GM12878 (cell line): ENCODE data around the gene GSE1. TPM values are rescaled to one million over a fixed set of nuclear protein-coding genes. Genes with fewer than 3 reads are reported as not detected.

Experiments used
- CEBPB ChIP-seq, 2 experiments: fragments of 150-350 bp in 1 of 2; IDR thresholded peaks; 2 replicates each; pipeline ENCODE4 v1.6.1; 2012 to 2014; ENCODE audit warnings: low read depth in 2 of 2, low read length in 2 of 2, borderline replicate concordance in 1 of 2, inconsistent platforms in 1 of 2
- MYB ChIP-seq: fragments of 150-350 bp; IDR thresholded peaks from 2 replicates; pipeline ENCODE4 v1.6.1; 2014; ENCODE audit warnings: mild to moderate bottlenecking, low read depth, low read length, borderline replicate concordance
- NBN ChIP-seq: fragments of 450-650 bp; IDR thresholded peaks from 2 replicates; pipeline ENCODE4 v1.6.1; 2016
- NR2C2 ChIP-seq: IDR thresholded peaks from 2 replicates; pipeline ENCODE4 v1.6.1; 2011; ENCODE audit warnings: borderline replicate concordance, low read depth; ENCODE audit not compliant: control insufficient read depth, insufficient read length
- RELA ChIP-seq: fragments of 450-650 bp; IDR thresholded peaks from 2 replicates; pipeline ENCODE4 v1.8.0; 2014; ENCODE audit warnings: borderline replicate concordance; ENCODE audit not compliant: partially characterized antibody
- polyA plus RNA-seq, 11 experiments: library from polyadenylated mRNA; depleted of rRNA in 4 of 11; unstranded in 6 of 11; stranded (reverse) in 5 of 11; fragments of >200 nt; fragmentation: Nextera tagmentation in 4 of 11; fragmentation: Illumina TruSeq in 1 of 11; extraction: Ambion mirVana in 4 of 11; extraction: Trizol in 1 of 11; gene quantifications; 1 replicate in 1 of 11; 2 replicates in 10 of 11; pipeline versions ENCODE4 v1.2.1 to v1.2.3, GENCODE V29; 2011 to 2016; ENCODE audit warnings: inconsistent platforms in 2 of 11, missing spikeins in 2 of 11, low read depth in 1 of 11
- total RNA-seq, 4 experiments: library from RNA; depleted of rRNA in 3 of 4; stranded (reverse); fragments of >200 nt in 3 of 4; fragmentation: Illumina TruSeq in 1 of 4; extraction: Trizol in 1 of 4; gene quantifications; 2 replicates each; pipeline versions ENCODE4 v1.2.1 to v1.2.3, GENCODE V29; 2013 to 2021
- TF ChIP-seq, protein P1 (sequence below): fragments of 450-650 bp; IDR thresholded peaks from 2 replicates; pipeline ENCODE4 v1.6.1; 2017; ENCODE audit warnings: antibody characterized with exemption, mild to moderate bottlenecking, moderate library complexity
- TF ChIP-seq, protein P2 (sequence below): IDR thresholded peaks from 2 replicates; pipeline ENCODE4 v1.6.1; 2011; ENCODE audit warnings: mild to moderate bottlenecking, low read depth, low read length, moderate library complexity; ENCODE audit not compliant: insufficient replicate concordance
- TF ChIP-seq, protein P3 (sequence below): fragments of 450-650 bp; formaldehyde crosslinking; IDR thresholded peaks from 2 replicates; pipeline ENCODE4 v1.4.0; 2020; ENCODE audit warnings: mild to moderate bottlenecking, moderate library complexity
- TF ChIP-seq, protein P4 (sequence below): fragments of 450-650 bp; formaldehyde crosslinking; IDR thresholded peaks from 2 replicates; pipeline ENCODE4 v1.5.0; 2022; ENCODE audit warnings: mild to moderate bottlenecking, missing genetic modification characterization
- TF ChIP-seq, protein P5 (sequence below): IDR thresholded peaks from 2 replicates; pipeline ENCODE4 v1.6.1; 2012; ENCODE audit warnings: low read depth, low read length, improper control_type of control experiment

The GSE1 gene
- total and polyA plus RNA-seq, 10 of the 15 experiments (the other 5 are each of a cell fraction or from before 2014, with no cell fraction given) = 4.6 to 58.7 (median 18.2) TPM

DNA sequence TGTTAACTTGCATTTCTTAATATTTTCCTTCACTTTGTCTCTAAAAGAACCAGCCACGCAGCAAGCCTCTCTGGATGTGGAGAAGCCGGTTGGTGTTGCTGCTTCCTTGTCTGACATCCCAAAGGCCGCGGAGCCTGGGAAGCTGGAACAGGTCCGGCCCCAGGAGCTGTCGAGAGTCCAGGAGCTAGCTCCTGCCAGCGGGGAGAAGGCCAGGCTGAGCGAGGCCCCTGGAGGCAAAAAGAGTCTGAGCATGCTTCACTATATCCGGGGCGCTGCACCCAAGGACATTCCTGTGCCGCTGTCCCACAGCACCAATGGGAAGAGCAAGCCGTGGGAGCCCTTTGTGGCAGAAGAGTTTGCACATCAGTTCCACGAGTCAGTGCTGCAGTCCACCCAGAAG lies 52.8 kb downstream of the GSE1 start (continued):
- TF ChIP-seq NR2C2 (no peak), CEBPB (IDR thresholded peaks at IDR 0.05; ENCODE audit: borderline replicate concordance in 1 of 2, low read depth in 2 of 2, low read length in 2 of 2) (no peak), MYB (no peak), NBN (no peak), RELA (no peak)
- TF ChIP-seq, protein P1, sequence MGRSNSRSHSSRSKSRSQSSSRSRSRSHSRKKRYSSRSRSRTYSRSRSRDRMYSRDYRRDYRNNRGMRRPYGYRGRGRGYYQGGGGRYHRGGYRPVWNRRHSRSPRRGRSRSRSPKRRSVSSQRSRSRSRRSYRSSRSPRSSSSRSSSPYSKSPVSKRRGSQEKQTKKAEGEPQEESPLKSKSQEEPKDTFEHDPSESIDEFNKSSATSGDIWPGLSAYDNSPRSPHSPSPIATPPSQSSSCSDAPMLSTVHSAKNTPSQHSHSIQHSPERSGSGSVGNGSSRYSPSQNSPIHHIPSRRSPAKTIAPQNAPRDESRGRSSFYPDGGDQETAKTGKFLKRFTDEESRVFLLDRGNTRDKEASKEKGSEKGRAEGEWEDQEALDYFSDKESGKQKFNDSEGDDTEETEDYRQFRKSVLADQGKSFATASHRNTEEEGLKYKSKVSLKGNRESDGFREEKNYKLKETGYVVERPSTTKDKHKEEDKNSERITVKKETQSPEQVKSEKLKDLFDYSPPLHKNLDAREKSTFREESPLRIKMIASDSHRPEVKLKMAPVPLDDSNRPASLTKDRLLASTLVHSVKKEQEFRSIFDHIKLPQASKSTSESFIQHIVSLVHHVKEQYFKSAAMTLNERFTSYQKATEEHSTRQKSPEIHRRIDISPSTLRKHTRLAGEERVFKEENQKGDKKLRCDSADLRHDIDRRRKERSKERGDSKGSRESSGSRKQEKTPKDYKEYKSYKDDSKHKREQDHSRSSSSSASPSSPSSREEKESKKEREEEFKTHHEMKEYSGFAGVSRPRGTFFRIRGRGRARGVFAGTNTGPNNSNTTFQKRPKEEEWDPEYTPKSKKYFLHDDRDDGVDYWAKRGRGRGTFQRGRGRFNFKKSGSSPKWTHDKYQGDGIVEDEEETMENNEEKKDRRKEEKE = no peak
- TF ChIP-seq, protein P2, sequence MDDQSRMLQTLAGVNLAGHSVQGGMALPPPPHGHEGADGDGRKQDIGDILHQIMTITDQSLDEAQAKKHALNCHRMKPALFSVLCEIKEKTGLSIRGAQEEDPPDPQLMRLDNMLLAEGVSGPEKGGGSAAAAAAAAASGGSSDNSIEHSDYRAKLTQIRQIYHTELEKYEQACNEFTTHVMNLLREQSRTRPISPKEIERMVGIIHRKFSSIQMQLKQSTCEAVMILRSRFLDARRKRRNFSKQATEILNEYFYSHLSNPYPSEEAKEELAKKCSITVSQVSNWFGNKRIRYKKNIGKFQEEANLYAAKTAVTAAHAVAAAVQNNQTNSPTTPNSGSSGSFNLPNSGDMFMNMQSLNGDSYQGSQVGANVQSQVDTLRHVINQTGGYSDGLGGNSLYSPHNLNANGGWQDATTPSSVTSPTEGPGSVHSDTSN = no peak
- TF ChIP-seq, protein P3, sequence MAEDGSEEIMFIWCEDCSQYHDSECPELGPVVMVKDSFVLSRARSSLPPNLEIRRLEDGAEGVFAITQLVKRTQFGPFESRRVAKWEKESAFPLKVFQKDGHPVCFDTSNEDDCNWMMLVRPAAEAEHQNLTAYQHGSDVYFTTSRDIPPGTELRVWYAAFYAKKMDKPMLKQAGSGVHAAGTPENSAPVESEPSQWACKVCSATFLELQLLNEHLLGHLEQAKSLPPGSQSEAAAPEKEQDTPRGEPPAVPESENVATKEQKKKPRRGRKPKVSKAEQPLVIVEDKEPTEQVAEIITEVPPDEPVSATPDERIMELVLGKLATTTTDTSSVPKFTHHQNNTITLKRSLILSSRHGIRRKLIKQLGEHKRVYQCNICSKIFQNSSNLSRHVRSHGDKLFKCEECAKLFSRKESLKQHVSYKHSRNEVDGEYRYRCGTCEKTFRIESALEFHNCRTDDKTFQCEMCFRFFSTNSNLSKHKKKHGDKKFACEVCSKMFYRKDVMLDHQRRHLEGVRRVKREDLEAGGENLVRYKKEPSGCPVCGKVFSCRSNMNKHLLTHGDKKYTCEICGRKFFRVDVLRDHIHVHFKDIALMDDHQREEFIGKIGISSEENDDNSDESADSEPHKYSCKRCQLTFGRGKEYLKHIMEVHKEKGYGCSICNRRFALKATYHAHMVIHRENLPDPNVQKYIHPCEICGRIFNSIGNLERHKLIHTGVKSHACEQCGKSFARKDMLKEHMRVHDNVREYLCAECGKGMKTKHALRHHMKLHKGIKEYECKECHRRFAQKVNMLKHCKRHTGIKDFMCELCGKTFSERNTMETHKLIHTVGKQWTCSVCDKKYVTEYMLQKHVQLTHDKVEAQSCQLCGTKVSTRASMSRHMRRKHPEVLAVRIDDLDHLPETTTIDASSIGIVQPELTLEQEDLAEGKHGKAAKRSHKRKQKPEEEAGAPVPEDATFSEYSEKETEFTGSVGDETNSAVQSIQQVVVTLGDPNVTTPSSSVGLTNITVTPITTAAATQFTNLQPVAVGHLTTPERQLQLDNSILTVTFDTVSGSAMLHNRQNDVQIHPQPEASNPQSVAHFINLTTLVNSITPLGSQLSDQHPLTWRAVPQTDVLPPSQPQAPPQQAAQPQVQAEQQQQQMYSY (CRISPR knock-in tag) = no peak
- TF ChIP-seq, protein P4, sequence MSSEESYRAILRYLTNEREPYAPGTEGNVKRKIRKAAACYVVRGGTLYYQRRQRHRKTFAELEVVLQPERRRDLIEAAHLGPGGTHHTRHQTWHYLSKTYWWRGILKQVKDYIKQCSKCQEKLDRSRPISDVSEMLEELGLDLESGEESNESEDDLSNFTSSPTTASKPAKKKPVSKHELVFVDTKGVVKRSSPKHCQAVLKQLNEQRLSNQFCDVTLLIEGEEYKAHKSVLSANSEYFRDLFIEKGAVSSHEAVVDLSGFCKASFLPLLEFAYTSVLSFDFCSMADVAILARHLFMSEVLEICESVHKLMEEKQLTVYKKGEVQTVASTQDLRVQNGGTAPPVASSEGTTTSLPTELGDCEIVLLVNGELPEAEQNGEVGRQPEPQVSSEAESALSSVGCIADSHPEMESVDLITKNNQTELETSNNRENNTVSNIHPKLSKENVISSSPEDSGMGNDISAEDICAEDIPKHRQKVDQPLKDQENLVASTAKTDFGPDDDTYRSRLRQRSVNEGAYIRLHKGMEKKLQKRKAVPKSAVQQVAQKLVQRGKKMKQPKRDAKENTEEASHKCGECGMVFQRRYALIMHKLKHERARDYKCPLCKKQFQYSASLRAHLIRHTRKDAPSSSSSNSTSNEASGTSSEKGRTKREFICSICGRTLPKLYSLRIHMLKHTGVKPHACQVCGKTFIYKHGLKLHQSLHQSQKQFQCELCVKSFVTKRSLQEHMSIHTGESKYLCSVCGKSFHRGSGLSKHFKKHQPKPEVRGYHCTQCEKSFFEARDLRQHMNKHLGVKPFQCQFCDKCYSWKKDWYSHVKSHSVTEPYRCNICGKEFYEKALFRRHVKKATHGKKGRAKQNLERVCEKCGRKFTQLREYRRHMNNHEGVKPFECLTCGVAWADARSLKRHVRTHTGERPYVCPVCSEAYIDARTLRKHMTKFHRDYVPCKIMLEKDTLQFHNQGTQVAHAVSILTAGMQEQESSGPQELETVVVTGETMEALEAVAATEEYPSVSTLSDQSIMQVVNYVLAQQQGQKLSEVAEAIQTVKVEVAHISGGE (CRISPR knock-in tag) = no peak
- TF ChIP-seq, protein P5, sequence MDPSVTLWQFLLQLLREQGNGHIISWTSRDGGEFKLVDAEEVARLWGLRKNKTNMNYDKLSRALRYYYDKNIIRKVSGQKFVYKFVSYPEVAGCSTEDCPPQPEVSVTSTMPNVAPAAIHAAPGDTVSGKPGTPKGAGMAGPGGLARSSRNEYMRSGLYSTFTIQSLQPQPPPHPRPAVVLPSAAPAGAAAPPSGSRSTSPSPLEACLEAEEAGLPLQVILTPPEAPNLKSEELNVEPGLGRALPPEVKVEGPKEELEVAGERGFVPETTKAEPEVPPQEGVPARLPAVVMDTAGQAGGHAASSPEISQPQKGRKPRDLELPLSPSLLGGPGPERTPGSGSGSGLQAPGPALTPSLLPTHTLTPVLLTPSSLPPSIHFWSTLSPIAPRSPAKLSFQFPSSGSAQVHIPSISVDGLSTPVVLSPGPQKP = no peak
